ENCODE data around the gene CAMK2G.

Gene CAMK2G

DNA sequence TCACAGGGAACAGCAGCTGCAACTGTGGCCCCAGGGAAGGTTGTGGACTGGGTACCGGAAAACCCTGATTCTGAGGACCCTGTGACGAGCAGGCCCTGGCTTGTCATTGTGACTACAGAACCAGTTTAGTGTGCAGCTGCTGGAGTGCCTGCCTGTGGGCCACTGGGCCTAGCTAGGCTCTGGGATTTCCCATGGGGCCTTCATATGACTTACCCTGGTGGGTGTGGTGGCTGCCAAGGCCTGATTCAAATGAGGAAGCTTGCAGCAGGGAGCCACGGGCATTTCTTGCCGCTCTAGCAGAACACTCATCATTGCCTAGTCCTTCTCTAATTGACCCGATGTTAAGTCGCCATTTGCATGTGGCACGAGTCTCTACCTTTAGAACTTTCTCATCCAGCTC is 14.7 kb upstream of the CAMK2G start:
- no peaks in the 10 kb centered on the region for H3K27me3 ChIP-seq (ENCODE audit: low read depth, low read length)
- H3K4me1 ChIP-seq (ENCODE audit: control insufficient read depth in 1 of 2, insufficient read depth in 2 of 2, low read length in 2 of 2): peaks cover 16 to 31% of the 10 kb centered on the region in 2 donors
- no peak overlapping the region for H3K27ac ChIP-seq (ENCODE audit: low read length)
- H3K36me3 ChIP-seq (ENCODE audit: control insufficient read depth in 1 of 2, insufficient read depth in 2 of 2, low read length in 2 of 2): no peaks in the 10 kb centered on the region
- no peak overlapping the region for H3K4me3 ChIP-seq (ENCODE audit: low read depth in 1 of 2, low read length in 2 of 2)
- H3K9me3 ChIP-seq (ENCODE audit: control insufficient read depth in 1 of 2, low read length in 2 of 2): no peaks in the 10 kb centered on the region

DNA sequence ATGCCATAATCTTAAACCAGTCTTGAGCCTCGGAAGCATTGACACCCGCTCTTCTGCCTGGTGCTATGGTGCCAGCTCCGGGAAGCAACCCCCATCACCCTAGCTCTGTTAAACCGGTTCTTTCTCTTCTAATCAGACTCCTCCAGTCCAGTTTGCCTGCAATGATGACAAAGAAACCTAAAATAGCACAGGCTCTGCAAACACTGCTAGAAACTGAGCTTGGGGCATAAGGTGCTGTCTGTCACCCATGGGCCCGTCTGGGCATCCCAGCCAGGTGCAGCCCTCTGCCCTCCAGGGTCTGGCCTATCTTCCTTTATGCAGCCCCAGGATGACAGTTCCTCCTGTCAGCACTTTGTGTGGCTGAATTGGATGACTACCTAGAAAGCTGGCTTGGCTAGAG is 14.2 kb upstream of the CAMK2G start:
- Histone ChIP-seq H3K27me3 (ENCODE audit: low read depth, low read length) (no peaks in the 10 kb centered on the region), H3K4me1 (ENCODE audit: control insufficient read depth in 1 of 2, insufficient read depth in 2 of 2, low read length in 2 of 2) (peaks cover 16 to 31% of the 10 kb centered on the region in 2 donors), H3K36me3 (ENCODE audit: control insufficient read depth in 1 of 2, insufficient read depth in 2 of 2, low read length in 2 of 2) (no peaks in the 10 kb centered on the region), H3K9me3 (ENCODE audit: control insufficient read depth in 1 of 2, low read length in 2 of 2) (no peaks in the 10 kb centered on the region), H3K27ac (ENCODE audit: low read length) (peak overlapping the region; percentile 81), H3K4me3 (ENCODE audit: low read depth in 1 of 2, low read length in 2 of 2) (no peak overlapping the region)

- H3K4me3 ChIP-seq (ENCODE audit: low read depth in 1 of 2, low read length in 2 of 2): peak overlapping the region in 1 of 2 donors; percentile 29
- peak overlapping the region; percentile 81 for H3K27ac ChIP-seq (ENCODE audit: low read length)
- peaks cover 16 to 31% of the 10 kb centered on the region in 2 donors for H3K4me1 ChIP-seq (ENCODE audit: control insufficient read depth in 1 of 2, insufficient read depth in 2 of 2, low read length in 2 of 2)
- H3K36me3 ChIP-seq (ENCODE audit: control insufficient read depth in 1 of 2, insufficient read depth in 2 of 2, low read length in 2 of 2): no peaks in the 10 kb centered on the region
- no peaks in the 10 kb centered on the region for H3K9me3 ChIP-seq (ENCODE audit: control insufficient read depth in 1 of 2, low read length in 2 of 2)
- no peaks in the 10 kb centered on the region for H3K27me3 ChIP-seq (ENCODE audit: low read depth, low read length)
These were observed 13.1 kb upstream of the CAMK2G start for GRCh38 chr10:73887294-73888039.

- peaks cover 16 to 31% of the 10 kb centered on the region in 2 donors for H3K4me1 ChIP-seq (ENCODE audit: control insufficient read depth in 1 of 2, insufficient read depth in 2 of 2, low read length in 2 of 2)
- no peaks in the 10 kb centered on the region for H3K9me3 ChIP-seq (ENCODE audit: control insufficient read depth in 1 of 2, low read length in 2 of 2)
- peak overlapping the region in 1 of 2 donors; percentile 29 for H3K4me3 ChIP-seq (ENCODE audit: low read depth in 1 of 2, low read length in 2 of 2)
- H3K27ac ChIP-seq (ENCODE audit: low read length): peak overlapping the region; percentile 81
- no peaks in the 10 kb centered on the region for H3K27me3 ChIP-seq (ENCODE audit: low read depth, low read length)
- no peaks in the 10 kb centered on the region for H3K36me3 ChIP-seq (ENCODE audit: control insufficient read depth in 1 of 2, insufficient read depth in 2 of 2, low read length in 2 of 2)
These were observed 12.4 kb upstream of the CAMK2G start for GRCh38 chr10:73886661-73887293.

- H3K4me1 ChIP-seq (ENCODE audit: control insufficient read depth in 1 of 2, insufficient read depth in 2 of 2, low read length in 2 of 2): peaks cover 16 to 31% of the 10 kb centered on the region in 2 donors
- H3K27ac ChIP-seq (ENCODE audit: low read length): peak overlapping the region; percentile 81
- no peaks in the 10 kb centered on the region for H3K9me3 ChIP-seq (ENCODE audit: control insufficient read depth in 1 of 2, low read length in 2 of 2)
- no peaks in the 10 kb centered on the region for H3K36me3 ChIP-seq (ENCODE audit: control insufficient read depth in 1 of 2, insufficient read depth in 2 of 2, low read length in 2 of 2)
- no peaks in the 10 kb centered on the region for H3K27me3 ChIP-seq (ENCODE audit: low read depth, low read length)
- no peak overlapping the region for H3K4me3 ChIP-seq (ENCODE audit: low read depth in 1 of 2, low read length in 2 of 2)
These were observed 11.8 kb upstream of the CAMK2G start for GRCh38 chr10:73886085-73886529.

DNA sequence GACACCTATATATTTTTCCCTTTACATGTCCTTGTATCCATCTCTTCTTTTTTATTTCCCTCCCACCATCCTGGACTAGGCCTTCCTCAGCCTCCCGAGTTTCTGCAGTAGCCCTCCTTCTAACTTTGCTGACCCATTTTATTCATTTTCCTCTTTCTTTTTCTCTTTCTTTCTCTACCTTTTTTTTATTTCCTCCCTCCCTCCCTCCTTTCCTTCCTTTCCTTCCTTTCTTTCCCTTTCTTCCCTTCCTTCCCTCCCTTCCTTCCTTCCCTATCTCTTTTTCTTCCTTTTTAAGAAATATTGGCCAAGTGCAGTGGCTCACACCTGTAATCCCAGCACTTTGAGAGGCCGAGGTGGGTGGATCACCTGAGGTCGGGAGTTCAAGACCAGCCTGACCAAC is 9.7 kb upstream of the CAMK2G start:
- Histone ChIP-seq H3K9me3 (ENCODE audit: control insufficient read depth in 1 of 2, low read length in 2 of 2) (no peaks in the 10 kb centered on the region), H3K4me3 (ENCODE audit: low read depth in 1 of 2, low read length in 2 of 2) (no peak overlapping the region), H3K27ac (ENCODE audit: low read length) (no peak overlapping the region), H3K27me3 (ENCODE audit: low read depth, low read length) (no peaks in the 10 kb centered on the region), H3K36me3 (ENCODE audit: control insufficient read depth in 1 of 2, insufficient read depth in 2 of 2, low read length in 2 of 2) (no peaks in the 10 kb centered on the region), H3K4me1 (ENCODE audit: control insufficient read depth in 1 of 2, insufficient read depth in 2 of 2, low read length in 2 of 2) (peaks cover 16 to 29% of the 10 kb centered on the region in 2 donors)

DNA sequence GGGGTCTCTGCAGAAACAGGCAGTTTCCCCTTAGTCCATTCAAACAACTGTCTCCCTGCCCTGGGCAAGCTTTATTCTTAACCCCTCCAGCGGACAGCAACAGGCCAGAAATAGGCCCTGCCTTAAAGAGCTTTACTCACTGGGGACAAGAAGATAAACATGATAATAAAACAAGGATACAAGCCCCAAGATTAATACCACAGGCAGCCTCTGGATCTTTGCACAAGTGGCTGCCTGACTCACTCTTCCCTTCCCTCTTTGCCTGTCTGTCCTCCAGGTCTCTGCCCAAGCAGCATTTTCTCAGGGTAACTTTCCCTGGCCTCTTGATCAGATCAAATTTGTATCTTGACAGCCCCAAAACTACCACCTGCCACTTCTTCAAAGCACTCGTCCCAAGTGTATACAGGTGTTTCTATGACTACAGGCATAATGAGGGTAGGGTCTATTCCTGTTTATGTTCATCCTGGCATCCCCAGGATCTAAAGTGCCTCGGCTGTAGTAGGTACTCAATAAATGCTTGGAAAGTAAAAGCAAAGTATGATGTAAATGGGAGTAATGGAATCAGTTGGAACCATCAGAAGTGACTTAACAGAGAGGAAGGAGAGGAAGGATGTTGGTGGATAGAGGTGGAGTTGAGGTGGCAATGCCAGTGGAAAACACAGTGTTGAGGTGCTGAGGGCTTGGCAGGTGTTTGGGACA is 7.0 kb upstream of the CAMK2G start:
- no peak overlapping the region for H3K4me3 ChIP-seq (ENCODE audit: low read depth in 1 of 2, low read length in 2 of 2)
- H3K27me3 ChIP-seq (ENCODE audit: low read depth, low read length): no peaks in the 10 kb centered on the region
- no peak overlapping the region for H3K27ac ChIP-seq (ENCODE audit: low read length)
- H3K9me3 ChIP-seq (ENCODE audit: control insufficient read depth in 1 of 2, low read length in 2 of 2): no peaks in the 10 kb centered on the region
- no peaks in the 10 kb centered on the region for H3K36me3 ChIP-seq (ENCODE audit: control insufficient read depth in 1 of 2, insufficient read depth in 2 of 2, low read length in 2 of 2)
- peaks cover 4% of the 10 kb centered on the region in 2 donors for H3K4me1 ChIP-seq (ENCODE audit: control insufficient read depth in 1 of 2, insufficient read depth in 2 of 2, low read length in 2 of 2)

DNA sequence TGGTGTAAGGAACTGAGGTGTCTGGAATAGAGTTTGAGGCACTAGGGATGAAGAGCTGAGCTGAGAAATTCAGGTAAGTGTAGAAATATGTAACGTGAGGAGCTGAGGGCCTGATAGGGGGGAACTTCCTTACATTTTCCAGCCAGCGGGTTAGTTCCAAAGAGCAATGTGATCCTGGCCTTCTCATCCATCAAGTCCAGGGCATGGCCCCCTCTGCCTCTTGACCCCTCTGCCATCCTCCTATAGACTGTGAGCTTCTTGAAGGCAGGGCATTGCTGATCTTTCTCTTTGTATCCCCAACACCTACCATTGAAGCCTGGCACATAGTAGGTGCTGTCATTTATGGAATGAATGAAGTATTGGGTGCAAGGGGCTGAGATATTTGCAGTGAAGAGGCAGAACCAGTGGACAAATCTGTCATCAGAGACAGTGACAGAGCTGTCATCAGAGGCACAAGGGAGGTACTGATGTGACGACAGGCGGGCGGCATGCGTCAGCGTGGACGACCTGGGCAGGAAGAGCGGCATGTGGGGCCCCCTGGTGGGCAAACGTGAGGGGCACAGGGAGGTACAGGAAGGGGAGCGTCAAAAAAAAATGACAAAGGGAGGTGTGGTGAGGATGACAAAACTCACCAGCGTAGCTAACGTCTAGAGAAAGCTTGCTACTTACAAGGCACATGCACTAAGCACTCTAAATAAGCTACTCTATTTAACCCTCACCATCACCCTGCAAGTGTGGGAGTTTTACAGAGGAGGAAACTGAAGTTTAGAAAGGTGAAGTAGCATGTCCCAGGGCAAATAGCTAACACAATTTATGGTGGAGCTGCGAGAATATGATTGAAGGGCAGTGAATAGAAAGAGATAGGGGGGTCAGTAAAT is 5.2 kb upstream of the CAMK2G start:
- Histone ChIP-seq H3K36me3 (ENCODE audit: control insufficient read depth in 1 of 2, insufficient read depth in 2 of 2, low read length in 2 of 2) (no peaks in the 10 kb centered on the region), H3K27ac (ENCODE audit: low read length) (no peak overlapping the region), H3K4me3 (ENCODE audit: low read depth in 1 of 2, low read length in 2 of 2) (no peak overlapping the region), H3K27me3 (ENCODE audit: low read depth, low read length) (no peaks in the 10 kb centered on the region), H3K4me1 (ENCODE audit: control insufficient read depth in 1 of 2, insufficient read depth in 2 of 2, low read length in 2 of 2) (peaks cover 0 to 9% of the 10 kb centered on the region in 2 donors), H3K9me3 (ENCODE audit: control insufficient read depth in 1 of 2, low read length in 2 of 2) (no peaks in the 10 kb centered on the region)

GRCh38 chr10:73878365-73878764 is 4.0 kb upstream of the CAMK2G start:
- H3K36me3 ChIP-seq (ENCODE audit: control insufficient read depth in 1 of 2, insufficient read depth in 2 of 2, low read length in 2 of 2): no peaks in the 10 kb centered on the region

GRCh38 chr10:73877533-73878160 is 3.3 kb upstream of the CAMK2G start:
- H3K4me1 ChIP-seq (ENCODE audit: control insufficient read depth in 1 of 2, insufficient read depth in 2 of 2, low read length in 2 of 2): peaks cover 6 to 17% of the 10 kb centered on the region in 2 donors
- no peak overlapping the region for H3K4me3 ChIP-seq (ENCODE audit: low read depth in 1 of 2, low read length in 2 of 2)
- H3K9me3 ChIP-seq (ENCODE audit: control insufficient read depth in 1 of 2, low read length in 2 of 2): no peaks in the 10 kb centered on the region
- no peaks in the 10 kb centered on the region for H3K27me3 ChIP-seq (ENCODE audit: low read depth, low read length)
- H3K27ac ChIP-seq (ENCODE audit: low read length): no peak overlapping the region
- H3K36me3 ChIP-seq (ENCODE audit: control insufficient read depth in 1 of 2, insufficient read depth in 2 of 2, low read length in 2 of 2): no peaks in the 10 kb centered on the region

More at GRCh38 chr10:73878365-73878764, 4.0 kb upstream of the CAMK2G start:
- H3K4me1 ChIP-seq (ENCODE audit: control insufficient read depth in 1 of 2, insufficient read depth in 2 of 2, low read length in 2 of 2): peaks cover 0 to 10% of the 10 kb centered on the region in 2 donors
- no peak overlapping the region for H3K27ac ChIP-seq (ENCODE audit: low read length)
- H3K4me3 ChIP-seq (ENCODE audit: low read depth in 1 of 2, low read length in 2 of 2): no peak overlapping the region
- H3K27me3 ChIP-seq (ENCODE audit: low read depth, low read length): no peaks in the 10 kb centered on the region
- no peaks in the 10 kb centered on the region for H3K9me3 ChIP-seq (ENCODE audit: control insufficient read depth in 1 of 2, low read length in 2 of 2)

Data from muscle layer of duodenum (tissue), 2 donors.